NCI-H748 treated with DMSO at 0.1 percent for 48 hours (cell line): Measurements from ENCODE around the gene NLRP11.

Experiments used
- DNase-seq: peaks from one replicate; lab custom pipeline; 2025; lab: John Stamatoyannopoulos, UW

The NLRP11 gene

DNA sequence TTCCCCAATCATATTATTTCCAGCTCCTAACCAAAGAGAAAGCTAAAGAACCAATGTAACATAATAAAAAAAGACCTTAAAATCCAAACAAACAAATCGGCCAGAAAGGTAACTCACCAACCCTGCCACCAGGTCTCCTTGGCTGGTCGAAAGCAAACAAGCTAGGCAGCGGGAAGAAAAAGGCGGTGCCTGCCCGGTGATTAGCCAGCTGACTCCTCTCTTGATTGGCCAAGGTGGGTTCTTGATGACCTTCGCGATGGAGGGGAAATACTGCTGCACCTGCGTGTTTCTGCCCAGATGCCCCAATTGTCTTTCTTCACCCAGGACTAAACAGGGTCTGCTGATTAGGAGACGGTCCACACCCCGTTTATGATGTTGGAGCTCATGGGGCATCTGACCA is at the start of gene NLRP11:
Gene NLRP11 (minus strand): TSS at position 154 of the 400 bp plus-strand sequence. CDS start 13,825 bp downstream, outside the sequence.
- no peak for DNase-seq

DNA sequence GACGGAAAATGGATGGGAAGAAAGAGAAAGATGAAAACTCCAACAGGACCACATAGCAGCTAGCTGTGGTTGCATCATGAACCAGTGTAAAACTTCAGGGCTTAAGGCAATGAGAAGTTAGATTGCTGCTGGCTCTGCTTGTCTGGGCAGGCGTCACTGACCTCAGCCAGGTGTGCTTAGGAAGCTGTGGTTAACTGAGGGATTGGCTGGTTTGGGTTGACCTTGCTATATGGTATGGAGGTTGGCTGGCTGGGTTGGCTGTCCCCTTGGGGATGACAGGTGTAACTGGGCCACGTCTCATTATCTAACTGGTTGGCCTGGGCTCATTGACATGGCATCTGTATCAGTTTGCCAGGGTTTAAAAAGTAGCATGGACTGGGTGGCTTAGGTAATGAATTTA is 45.4 kb upstream of the NLRP11 start:
- no peak for DNase-seq

DNA sequence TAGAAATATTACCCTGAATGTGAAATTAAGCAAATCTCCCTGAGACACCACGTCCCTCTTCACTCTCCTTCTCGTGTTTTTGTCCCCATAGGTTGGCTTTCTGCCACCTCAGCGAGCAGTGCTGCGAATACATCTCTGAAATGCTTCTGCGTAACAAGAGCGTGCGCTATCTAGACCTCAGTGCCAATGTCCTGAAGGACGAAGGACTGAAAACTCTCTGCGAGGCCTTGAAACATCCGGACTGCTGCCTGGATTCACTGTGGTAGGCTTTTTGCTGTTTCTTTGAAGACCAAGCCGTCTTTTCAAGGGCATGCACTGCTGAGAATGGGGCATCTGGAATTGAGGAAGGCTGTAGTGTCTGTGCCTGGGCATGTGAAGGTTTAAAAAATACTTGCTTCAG is 38.9 kb upstream of the NLRP11 start:
- no peak for DNase-seq

DNA sequence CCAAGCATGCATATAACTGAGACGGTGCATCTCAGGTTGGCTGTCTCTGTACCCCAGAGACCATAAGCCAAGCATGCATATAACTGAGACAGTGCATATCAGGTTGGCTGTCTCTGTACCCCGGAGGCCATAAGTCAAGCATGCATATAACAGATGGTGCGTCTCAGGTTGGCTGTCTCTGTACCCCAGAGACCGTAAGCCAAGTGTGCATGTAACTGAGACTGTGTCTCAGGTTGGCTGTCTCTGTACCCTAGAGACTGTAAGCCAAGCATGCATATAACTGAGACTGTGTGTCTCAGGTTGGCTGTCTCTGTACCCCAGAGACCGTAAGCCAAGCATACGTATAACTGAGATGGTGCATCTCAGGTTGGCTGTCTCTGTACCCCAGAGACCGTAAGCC is 35.3 kb upstream of the NLRP11 start:
- DNase-seq, result no peak

DNA sequence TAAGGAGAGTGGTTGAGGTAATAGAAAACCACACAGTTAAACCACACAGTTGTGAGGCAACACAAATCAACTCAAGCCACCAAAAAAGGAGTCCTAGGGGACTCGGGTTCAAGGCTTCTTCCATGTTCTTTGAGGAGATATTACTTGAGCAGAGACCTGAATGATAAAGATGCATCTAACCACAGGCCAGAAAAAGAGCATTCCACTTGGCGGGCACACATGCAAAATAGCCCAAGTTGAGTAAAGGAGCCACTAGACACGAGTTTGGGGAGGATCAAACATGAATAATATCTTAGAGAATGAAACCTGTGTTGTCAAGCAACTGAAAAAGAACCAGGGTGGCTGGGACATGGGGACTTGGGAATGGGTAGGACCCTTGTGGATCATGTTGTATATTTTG is 34.7 kb upstream of the NLRP11 start:
- no peak for DNase-seq

DNA sequence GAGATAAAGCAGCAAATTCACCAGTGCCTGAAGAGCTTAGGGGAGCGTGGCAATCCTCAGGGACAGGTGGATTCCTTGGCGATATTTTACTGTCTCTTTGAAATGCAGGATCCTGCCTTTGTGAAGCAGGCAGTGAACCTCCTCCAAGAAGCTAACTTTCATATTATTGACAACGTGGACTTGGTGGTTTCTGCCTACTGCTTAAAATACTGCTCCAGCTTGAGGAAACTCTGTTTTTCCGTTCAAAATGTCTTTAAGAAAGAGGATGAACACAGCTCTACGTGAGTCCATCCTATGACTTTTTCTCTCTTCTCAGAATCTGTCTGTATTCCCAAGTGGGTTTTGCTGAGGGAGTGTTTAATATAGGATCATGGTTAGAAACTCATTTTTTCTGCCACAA is 27.2 kb upstream of the NLRP11 start:
- no peak for DNase-seq

DNA sequence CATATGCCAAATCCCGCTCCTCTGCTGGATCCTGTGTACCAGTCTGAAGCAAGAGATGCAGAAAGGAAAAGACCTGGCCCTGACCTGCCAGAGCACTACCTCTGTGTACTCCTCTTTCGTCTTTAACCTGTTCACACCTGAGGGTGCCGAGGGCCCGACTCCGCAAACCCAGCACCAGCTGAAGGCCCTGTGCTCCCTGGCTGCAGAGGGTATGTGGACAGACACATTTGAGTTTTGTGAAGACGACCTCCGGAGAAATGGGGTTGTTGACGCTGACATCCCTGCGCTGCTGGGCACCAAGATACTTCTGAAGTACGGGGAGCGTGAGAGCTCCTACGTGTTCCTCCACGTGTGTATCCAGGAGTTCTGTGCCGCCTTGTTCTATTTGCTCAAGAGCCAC is 26.6 kb upstream of the NLRP11 start:
- DNase-seq, result no peak

DNA sequence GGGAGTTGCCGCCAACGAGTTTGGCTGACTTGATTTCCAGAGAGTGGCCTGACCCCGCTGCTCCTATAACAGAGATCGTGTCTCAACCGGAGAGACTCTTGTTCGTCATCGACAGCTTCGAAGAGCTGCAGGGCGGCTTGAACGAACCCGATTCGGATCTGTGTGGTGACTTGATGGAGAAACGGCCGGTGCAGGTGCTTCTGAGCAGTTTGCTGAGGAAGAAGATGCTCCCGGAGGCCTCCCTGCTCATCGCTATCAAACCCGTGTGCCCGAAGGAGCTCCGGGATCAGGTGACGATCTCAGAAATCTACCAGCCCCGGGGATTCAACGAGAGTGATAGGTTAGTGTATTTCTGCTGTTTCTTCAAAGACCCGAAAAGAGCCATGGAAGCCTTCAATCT is 26.2 kb upstream of the NLRP11 start:
- DNase-seq, result no peak

DNA sequence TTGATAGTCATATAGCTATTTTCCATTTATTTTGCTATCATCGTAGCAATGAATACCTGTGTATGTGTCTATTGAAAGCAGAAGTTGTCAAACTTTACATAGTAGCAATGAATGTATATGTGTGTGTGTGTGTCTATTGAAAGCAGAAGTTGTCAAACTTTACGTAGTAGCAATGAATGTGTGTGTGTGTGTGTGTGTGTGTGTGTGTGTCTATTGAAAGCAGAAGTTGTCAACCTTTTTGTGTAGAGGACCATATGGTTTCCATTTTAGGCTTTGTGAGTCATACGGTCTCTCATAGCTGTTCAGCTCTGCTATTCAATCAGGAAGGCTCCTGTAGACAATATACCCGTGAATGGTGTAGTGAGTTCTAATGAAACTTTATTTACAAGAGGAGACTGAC is 25.4 kb upstream of the NLRP11 start:
- no peak for DNase-seq

DNA sequence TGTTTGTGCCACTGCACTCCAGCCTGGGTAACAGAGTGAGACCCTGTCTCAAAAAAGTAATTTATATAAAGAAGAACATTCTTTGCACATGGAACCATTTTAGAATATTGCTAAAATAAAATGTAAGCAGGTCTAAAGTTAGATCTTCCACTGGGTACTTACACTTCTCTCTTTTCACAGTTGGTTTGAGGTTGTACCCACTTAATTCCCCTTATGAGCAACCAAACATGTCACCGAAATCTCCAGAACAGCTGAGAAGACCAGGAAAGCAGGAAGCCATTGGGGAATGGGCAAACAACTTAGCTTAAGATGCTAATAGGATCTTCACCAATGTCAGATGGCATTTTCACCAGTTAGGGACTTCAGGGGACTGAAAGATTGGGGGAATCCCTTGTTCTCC is 23.4 kb upstream of the NLRP11 start:
- DNase-seq, result no peak

DNA sequence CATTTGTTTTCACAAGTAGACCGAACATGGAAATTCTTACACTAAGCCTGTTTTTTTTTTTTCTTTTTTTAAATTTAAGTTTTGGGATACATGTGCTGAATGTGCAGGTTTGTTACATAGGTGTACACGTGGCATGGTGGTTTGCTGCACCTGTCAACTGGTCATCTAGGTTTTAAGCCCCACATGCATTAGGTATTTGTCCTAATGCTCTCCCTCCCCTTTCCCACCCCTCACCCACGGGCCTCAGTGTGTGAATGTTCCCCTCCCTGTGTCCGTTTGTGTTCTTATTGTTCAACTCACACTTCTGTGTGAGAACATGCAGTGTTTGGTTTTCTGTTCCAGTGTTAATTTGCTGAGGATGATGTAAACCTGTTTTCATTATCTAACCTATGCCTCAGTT is 7.1 kb upstream of the NLRP11 start:
- DNase-seq, result no peak

DNA sequence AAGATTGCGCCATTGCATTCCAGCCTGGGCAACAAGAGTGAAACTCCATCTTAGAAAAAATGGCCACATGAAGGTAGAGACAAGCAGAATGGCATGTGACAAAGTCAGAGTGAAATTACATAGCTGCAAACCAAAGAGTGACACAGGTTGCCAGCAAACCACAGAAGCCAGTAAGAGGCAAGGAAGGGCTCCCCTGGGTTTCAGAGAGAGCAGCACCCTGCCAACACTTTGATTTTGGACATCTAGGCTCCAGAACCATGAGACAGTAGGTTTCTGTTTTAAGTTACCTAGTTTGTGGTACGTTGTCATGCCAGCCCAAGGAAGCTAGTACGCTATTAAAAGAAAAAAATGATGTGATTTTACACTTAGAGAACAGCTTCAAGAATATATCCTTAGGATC is 6.5 kb upstream of the NLRP11 start:
- no peak for DNase-seq

DNA sequence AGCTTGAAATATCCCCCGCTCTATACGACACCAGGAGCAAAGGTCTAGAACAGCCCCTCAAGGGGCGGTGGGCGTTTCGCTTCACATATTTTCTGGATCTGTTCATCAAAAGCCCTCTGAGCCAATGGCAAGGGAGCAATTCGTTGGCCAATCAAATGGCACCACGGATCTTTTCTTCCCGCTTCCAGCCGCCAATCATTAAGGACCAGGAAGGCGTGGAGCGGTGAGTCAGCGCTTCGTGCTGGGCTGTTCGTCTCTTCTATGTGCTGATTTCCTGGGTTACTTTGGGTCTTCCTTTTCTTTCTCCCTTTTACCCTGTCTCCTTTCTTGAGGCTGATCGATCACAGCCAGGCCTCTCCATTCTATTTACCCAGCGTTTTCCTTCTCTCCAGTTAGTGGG is 4.5 kb upstream of the NLRP11 start, which contains the start of gene NLRP4:
Gene NLRP4 (plus strand): TSS at position 201 of the 400 bp plus-strand sequence. CDS start 15,541 bp downstream, outside the sequence.
- no peak for DNase-seq

DNA sequence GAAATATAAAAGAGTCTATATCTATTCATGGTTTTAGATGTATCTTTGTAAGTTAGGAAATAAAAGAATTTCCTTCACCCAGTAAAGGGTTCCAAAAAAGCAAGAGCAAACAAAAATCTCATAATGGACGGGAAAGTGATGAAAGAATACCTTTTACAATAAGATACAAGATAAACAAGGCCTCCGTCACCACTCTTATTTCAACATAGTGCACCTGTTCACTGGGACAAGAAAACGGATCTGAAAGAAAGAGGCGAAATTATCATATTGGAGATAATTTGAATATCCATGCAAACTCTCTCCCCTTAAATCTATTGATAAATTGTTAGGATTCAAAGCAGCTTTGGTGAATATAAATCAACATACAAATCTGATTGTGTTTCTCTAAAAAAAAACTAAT is 877 bp upstream of the NLRP11 start:
- no peak for DNase-seq

DNA sequence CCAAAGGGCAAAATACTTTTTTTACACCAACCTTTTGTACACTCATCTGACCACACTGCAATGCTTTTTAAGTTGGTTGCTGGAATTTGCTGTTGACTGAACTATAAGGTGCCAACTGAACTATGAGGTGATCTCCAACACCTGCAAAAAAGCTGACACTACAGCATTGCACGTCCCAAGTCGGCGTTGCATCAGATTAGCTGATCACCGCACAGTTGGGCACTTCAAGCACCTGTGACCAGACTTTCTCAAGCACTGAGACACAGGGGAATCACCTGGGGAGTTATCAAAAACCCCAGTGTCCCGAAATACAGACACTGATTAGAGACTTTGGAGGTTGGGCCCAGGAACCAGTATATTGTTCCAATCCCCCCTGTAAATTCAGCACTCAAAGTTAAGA is 1.1 kb downstream of the NLRP11 start:
- DNase-seq, result no peak

DNA sequence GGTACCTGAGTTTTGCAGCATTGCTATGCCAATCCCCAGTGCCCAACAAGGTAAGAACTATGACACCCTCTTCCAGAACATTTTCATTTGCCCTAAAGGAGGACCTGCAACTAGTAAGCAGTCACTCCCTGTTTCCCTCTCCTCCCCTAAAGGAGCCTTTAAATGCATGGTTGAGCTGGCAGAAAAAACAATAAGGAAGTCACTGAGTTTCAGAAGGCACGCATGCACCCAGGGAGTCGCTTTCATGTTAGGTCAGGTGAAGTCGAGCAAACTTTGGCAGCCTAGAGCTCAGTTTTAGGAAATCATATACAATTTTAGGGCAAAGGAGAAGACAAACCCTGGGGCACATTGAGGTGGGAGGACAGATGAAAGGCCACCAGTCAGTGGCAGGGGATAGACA is 11.8 kb downstream of the NLRP11 start:
- DNase-seq, result no peak

DNA sequence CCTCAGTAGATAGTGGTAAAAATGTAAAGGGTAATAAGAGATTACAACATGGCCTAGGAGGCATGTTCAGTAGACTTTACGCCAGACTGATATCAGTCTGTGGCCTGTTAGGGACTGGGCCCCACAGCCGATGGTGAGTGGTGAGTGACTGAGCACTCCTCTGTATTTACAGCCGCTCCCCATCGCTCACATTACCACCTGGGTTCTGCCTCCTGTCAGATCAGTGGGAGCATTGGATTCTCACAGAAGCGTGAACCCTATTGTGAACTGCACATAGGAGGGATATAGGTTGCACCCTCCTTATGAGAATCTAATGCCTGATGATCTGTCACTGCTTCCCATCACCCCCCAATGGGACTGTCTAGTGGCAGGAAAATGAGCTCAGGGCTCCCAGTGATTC is 17.9 kb downstream of the NLRP11 start:
- DNase-seq, result no peak

DNA sequence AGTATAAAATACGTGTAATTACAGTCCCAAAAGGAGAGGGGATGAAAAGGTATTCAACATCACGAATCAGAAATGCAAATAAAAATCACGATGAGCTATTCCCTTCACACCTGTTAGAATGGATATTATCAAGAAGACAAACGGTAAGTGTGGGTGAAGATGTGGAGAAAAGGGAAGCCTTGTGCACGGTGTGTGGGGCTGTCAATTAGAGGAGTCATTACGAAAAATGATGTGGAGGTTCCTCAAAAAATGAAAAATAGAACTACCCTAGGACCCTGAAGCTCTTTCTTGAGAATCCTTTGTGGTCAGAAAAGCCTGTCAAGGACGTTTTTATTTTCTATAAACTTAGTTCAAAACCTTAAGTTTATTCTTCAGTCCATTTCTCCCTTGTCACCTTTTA is 19.4 kb downstream of the NLRP11 start:
- DNase-seq, result no peak

DNA sequence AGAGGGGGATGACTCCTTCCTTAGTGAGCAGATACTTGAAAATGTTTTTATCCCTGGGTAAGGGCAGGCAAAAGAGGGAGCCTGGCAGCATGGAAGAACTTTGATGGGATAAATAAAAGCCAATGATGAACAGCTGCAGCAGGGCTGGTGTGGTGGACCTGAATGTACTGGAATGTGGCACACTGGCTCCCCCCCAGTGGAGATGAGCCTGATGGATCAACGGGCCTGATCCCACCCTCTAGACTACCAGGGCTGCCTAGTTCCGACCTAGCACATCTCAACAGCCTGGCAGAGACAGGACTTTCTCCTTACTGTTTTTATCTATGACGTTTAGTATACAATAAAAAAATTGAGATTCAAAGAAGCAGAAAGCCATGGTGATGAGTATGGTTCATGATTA is 20.5 kb downstream of the NLRP11 start:
- DNase-seq, result no peak

DNA sequence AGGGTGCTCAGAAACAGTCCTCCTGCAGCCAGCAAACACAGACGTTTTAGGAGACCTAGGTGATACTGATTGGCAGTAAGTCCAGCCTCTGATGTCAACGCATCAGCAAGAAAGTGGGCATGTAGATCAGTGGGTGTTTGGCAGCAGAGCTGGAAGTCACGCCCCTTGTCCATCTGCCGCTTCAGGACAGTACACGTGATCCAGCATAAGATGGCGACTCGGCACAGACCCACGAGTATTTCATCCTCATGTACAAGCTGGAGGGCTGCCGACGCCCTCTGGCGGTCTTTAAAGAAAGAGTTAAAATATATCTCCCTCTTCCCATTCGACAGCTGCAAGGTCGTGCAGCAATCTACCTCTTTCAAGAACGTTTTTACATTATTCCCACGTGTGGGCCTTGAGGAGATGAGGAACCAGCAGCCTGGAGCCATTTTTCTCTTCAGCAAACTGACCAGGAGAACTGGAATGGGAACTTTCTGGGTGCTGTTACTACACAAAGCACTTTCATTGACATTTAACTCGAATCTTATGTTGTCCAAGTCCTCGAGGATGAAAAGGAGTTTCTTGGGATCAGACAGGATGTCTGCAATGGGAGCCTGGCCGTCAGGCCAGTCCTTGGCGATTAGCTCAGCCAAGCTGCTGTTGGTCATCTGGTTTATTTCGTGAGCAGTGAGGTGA is 22.3 kb downstream of the NLRP11 start:
- DNase-seq, result peak; percentile 96

DNA sequence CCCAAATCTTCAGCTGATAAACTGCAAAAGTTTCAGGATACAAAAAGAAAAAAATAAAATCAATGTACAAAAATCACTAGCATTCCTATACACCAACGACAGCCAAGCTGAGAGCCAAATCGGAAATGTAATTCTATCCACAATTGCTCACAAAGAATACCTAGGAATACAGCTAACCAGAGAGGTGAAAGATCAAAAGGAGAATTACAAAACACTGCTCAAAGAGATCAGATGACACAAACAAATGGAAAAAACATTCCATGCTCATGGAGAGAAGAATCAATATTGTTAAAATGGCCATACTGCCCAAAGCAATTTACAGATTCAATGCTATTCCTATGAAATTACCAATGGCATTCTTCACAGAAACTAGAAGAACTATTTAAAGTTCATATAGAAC is 29.5 kb downstream of the NLRP11 start:
- no peak for DNase-seq

DNA sequence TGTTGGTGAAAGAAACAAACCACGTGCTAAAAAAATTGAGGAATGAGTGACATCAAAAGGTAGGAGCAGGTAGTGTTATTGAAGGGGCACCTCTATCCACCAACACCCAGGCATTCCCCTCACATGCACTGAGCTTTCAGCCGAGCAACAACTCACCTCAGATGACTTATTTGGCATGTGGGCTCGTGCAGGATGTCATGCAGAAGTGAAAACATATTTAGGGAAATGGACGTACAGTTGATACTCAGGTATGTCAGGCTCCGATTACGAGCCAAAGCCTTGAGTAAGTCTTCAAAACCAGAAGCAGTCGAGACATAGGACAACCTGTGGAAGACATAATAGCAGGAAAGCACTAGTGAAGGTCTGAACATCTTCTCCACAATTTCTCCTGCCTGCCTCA is 30.4 kb downstream of the NLRP11 start:
- DNase-seq, result no peak

DNA sequence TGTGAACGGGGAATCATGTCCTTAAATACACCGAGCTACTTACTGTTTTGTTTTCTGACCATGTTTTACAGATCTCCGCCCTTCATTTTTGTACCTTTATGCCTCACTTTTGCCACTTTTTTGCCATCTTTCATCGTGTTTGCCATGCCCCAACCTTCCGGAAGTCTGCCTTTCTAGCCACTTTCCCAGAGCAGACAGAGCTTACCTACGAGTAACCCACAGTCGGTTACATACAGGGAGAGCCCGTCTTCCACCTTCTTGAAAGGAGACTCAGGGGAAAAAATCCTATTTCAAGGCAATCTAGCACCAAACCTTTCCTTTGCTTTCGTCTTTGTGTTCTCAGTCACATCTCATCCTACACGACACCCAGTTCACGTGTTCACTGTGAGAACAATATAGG is 36.8 kb downstream of the NLRP11 start:
- DNase-seq, result no peak

DNA sequence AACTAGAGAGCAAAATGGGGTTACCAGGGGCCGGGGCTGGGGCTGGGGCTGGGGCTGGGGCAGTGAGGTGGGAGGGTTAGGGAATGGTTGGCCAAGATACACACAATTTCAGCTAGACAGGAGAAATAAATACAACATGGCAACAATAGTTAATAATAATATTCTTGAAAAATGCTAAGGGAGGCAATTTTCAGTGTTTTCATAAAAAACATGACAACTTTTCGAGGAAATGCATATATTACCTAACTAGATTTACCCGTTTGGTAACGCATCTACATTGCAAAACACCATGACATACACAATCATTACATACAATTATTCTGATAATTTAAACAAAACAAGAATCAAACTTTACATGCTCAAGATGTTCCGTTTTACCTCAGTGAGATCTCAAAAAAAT is 50.7 kb downstream of the NLRP11 start:
- DNase-seq, result no peak

DNA sequence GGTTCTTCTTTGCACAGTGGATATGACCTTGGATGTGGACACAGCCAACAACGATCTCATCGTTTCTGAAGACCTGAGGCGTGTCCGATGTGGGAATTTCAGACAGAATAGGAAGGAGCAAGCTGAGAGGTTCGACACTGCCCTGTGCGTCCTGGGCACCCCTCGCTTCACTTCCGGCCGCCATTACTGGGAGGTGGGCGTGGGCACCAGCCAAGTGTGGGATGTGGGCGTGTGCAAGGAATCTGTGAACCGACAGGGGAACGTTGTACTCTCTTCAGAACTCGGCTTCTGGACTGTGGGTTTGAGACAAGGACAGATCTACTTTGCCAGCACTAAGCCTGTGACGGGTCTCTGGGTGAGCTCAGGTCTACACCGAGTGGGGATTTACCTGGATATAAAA is 53.5 kb downstream of the NLRP11 start:
- no peak for DNase-seq
